ENCODE measurements around the gene CRIM1.

The CRIM1 gene

DNA sequence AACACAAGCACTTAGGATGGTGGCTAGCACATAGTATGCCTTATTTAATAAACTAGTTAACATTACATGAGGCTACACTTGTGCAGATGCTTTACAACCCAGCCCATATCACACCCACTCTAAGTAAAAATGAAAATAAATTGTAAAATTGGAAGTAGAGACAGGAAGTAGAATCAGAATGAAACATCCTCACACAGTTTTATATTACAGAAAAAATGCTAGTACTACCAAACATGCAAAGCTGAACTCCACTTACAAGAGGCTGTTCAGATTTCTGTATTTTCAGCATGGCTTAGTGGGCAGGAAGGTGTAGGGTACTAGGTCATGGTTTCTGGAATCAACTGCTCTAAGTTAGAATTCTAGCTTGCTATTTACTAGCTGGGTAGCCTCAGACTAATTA is 18.2 kb upstream of the CRIM1 start:
- no peak for TF ChIP-seq REST (IDR thresholded peaks at IDR 0.05; ENCODE audit: insufficient read depth in 1 of 2, low read depth in 2 of 2, low read length in 2 of 2)
- TF ChIP-seq FOXP2 (optimal IDR thresholded peaks at IDR 0.05; ENCODE audit: borderline replicate concordance, extremely low read depth, extremely low read length, insufficient read depth) = no peak
- no peak for TF ChIP-seq POLR2AphosphoS5 (IDR thresholded peaks at IDR 0.05; ENCODE audit: low read depth, low read length)
- TF ChIP-seq SIN3A (IDR thresholded peaks at IDR 0.05; ENCODE audit: borderline replicate concordance, insufficient read depth, low read length) = no peak
- TF ChIP-seq TAF1 (IDR thresholded peaks at IDR 0.05; ENCODE audit: borderline replicate concordance, insufficient read depth, low read length) = no peak

- no peak for TF ChIP-seq SIN3A (IDR thresholded peaks at IDR 0.05; ENCODE audit: borderline replicate concordance, insufficient read depth, low read length)
- TF ChIP-seq FOXP2 (optimal IDR thresholded peaks at IDR 0.05; ENCODE audit: borderline replicate concordance, extremely low read depth, extremely low read length, insufficient read depth) = no peak
- no peak for TF ChIP-seq REST (IDR thresholded peaks at IDR 0.05; ENCODE audit: insufficient read depth in 1 of 2, low read depth in 2 of 2, low read length in 2 of 2)
- TF ChIP-seq TAF1 (IDR thresholded peaks at IDR 0.05; ENCODE audit: borderline replicate concordance, insufficient read depth, low read length) = no peak
- no peak for TF ChIP-seq POLR2AphosphoS5 (IDR thresholded peaks at IDR 0.05; ENCODE audit: low read depth, low read length)
These were observed 17.3 kb upstream of the CRIM1 start for GRCh38 chr2:36338124-36338826.

DNA sequence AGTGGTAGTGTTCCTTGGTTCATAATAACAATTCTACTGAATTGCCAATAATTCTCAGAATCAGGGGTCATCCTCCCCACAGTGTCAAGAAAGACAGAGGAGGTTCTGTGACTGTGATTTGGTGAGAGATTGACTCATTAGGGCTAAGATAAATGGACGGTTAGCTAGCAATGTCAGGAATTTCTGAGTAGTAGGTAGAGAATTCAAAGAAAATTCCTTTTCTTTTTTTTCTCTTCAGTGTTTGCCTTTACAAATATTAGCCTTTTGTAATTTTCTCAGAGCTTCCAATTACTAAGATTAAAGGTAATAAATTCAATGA is 16.8 kb upstream of the CRIM1 start:
- TF ChIP-seq FOXP2 (optimal IDR thresholded peaks at IDR 0.05; ENCODE audit: borderline replicate concordance, extremely low read depth, extremely low read length, insufficient read depth) = no peak
- no peak for TF ChIP-seq REST (IDR thresholded peaks at IDR 0.05; ENCODE audit: insufficient read depth in 1 of 2, low read depth in 2 of 2, low read length in 2 of 2)
- TF ChIP-seq SIN3A (IDR thresholded peaks at IDR 0.05; ENCODE audit: borderline replicate concordance, insufficient read depth, low read length) = no peak
- TF ChIP-seq POLR2AphosphoS5 (IDR thresholded peaks at IDR 0.05; ENCODE audit: low read depth, low read length) = no peak
- no peak for TF ChIP-seq TAF1 (IDR thresholded peaks at IDR 0.05; ENCODE audit: borderline replicate concordance, insufficient read depth, low read length)

- TF ChIP-seq SIN3A (IDR thresholded peaks at IDR 0.05; ENCODE audit: borderline replicate concordance, insufficient read depth, low read length) (no peak), REST (IDR thresholded peaks at IDR 0.05; ENCODE audit: insufficient read depth in 1 of 2, low read depth in 2 of 2, low read length in 2 of 2) (no peak), FOXP2 (optimal IDR thresholded peaks at IDR 0.05; ENCODE audit: borderline replicate concordance, extremely low read depth, extremely low read length, insufficient read depth) (no peak), TAF1 (IDR thresholded peaks at IDR 0.05; ENCODE audit: borderline replicate concordance, insufficient read depth, low read length) (no peak), POLR2AphosphoS5 (IDR thresholded peaks at IDR 0.05; ENCODE audit: low read depth, low read length) (no peak)
These were observed 15.9 kb upstream of the CRIM1 start for GRCh38 chr2:36339607-36340218.
